Keratinocyte (primary cell): Measurements from ENCODE around the gene DAPK2. TPM values are rescaled to one million over a fixed set of nuclear protein-coding genes. Genes with fewer than 3 reads are reported as not detected.

ENCODE experiments used
- DNase-seq: peaks from one replicate; pipeline ENCODE4 v3.0.0-alpha.2; 2011; ENCODE audit warnings: low read depth, missing footprints, low spot score
- FAIRE-seq: peaks from 2 replicates; lab custom pipeline; 2011; peaks lifted over from hg19 to GRCh38; lab: Jason Lieb, UNC
- H2AFZ ChIP-seq: 2 replicates; pipeline ENCODE4 v1.6.0; 2012; ENCODE audit warnings: low read length, control low read depth, inconsistent platforms; ENCODE audit not compliant: control insufficient read depth
- H3K27ac ChIP-seq: 2 replicates; pipeline ENCODE4 v1.5.1; 2011; ENCODE audit warnings: low read length; ENCODE audit not compliant: control insufficient read depth, insufficient read depth
- H3K27me3 ChIP-seq: 3 replicates; pipeline ENCODE4 v1.6.0; 2011; ENCODE audit warnings: low read length; ENCODE audit not compliant: control insufficient read depth, insufficient read depth; ENCODE audit errors: extremely low read depth
- H3K36me3 ChIP-seq, 2 experiments: 2 replicates in 1 of 2; 3 replicates in 1 of 2; pipeline ENCODE4 v1.5.1; 2011; ENCODE audit warnings: low read length in 2 of 2, mild to moderate bottlenecking in 1 of 2; ENCODE audit not compliant: control insufficient read depth in 2 of 2, insufficient read depth in 2 of 2; ENCODE audit errors: extremely low read depth in 1 of 2
- H3K4me1 ChIP-seq: 3 replicates; pipeline ENCODE4 v1.5.1; 2011; ENCODE audit warnings: low read length; ENCODE audit not compliant: control insufficient read depth, insufficient read depth; ENCODE audit errors: extremely low read depth
- H3K4me2 ChIP-seq: 3 replicates; pipeline ENCODE4 v1.6.0; 2011; ENCODE audit warnings: low read depth, low read length; ENCODE audit not compliant: control insufficient read depth, insufficient read depth; ENCODE audit errors: extremely low read depth
- H3K4me3 ChIP-seq, 3 experiments: fragments of 200-600 bp in 1 of 3; sonication (generic) in 1 of 3; 2 replicates in 2 of 3; 3 replicates in 1 of 3; pipeline ENCODE4 v1.5.1; 2011 to 2016; ENCODE audit warnings: low read length in 3 of 3, mild to moderate bottlenecking in 3 of 3, control low read depth in 2 of 3, inconsistent platforms in 1 of 3, low read depth in 1 of 3, mixed read lengths in 1 of 3, mixed run types in 1 of 3, moderate library complexity in 1 of 3; ENCODE audit not compliant: control insufficient read depth in 2 of 3, insufficient read depth in 2 of 3; ENCODE audit errors: extremely low read depth in 1 of 3
- H3K79me2 ChIP-seq: 2 replicates; pipeline ENCODE4 v1.6.0; 2012; ENCODE audit warnings: low read length; ENCODE audit not compliant: control insufficient read depth, insufficient read depth
- H3K9ac ChIP-seq: 3 replicates; pipeline ENCODE4 v1.6.0; 2011; ENCODE audit warnings: low read length; ENCODE audit not compliant: control insufficient read depth, insufficient read depth; ENCODE audit errors: extremely low read depth
- H3K9me1 ChIP-seq: 3 replicates; pipeline ENCODE4 v1.6.0; 2011; ENCODE audit warnings: low read length; ENCODE audit not compliant: control insufficient read depth, insufficient read depth; ENCODE audit errors: extremely low read depth
- H3K9me3 ChIP-seq: 2 replicates; pipeline ENCODE4 v1.5.1; 2012; ENCODE audit warnings: low read depth, low read length; ENCODE audit not compliant: control insufficient read depth
- H4K20me1 ChIP-seq: 3 replicates; pipeline ENCODE4 v1.6.0; 2011; ENCODE audit warnings: low read length; ENCODE audit not compliant: control insufficient read depth, insufficient read depth; ENCODE audit errors: extremely low read depth
- EZH2 ChIP-seq: IDR thresholded peaks from one replicate; pipeline ENCODE4 v1.6.1; 2012; ENCODE audit warnings: inconsistent platforms, mild to moderate bottlenecking, low read length, moderate library complexity
- dilution Hi-C: fragments of 300-500 bp; cut with MboI; formaldehyde crosslinking; loops from one replicate; pipeline ENCODE4 v1.7.0; 2020; ENCODE audit warnings: low sequenced_read_pairs; ENCODE audit not compliant: extremely low pct_ligation_motif_present
- polyA plus RNA-seq, 5 experiments: library from polyadenylated mRNA; depleted of rRNA in 3 of 5; stranded (reverse) in 3 of 5; stranded (forward) in 1 of 5; unstranded in 1 of 5; fragments of >200 nt; gene quantifications; 1 replicate in 1 of 5; 2 replicates in 3 of 5; 3 replicates in 1 of 5; pipeline versions ENCODE4 v1.2.1 to v1.2.3, GENCODE V29; 2011 to 2012; ENCODE audit warnings: missing spikeins in 2 of 5, low read depth in 1 of 5, low replicate concordance in 1 of 5
- TF ChIP-seq, protein P1 (sequence below), 3 experiments: IDR thresholded peaks in 1 of 3; conservative IDR thresholded peaks in 1 of 3; optimal IDR thresholded peaks in 1 of 3; 2 replicates in 2 of 3; 3 replicates in 1 of 3; pipeline versions ENCODE3 to v1.5.1; 2011; ENCODE audit warnings: low read length in 3 of 3, mild to moderate bottlenecking in 3 of 3, moderate library complexity in 2 of 3, control low read depth in 1 of 3, inconsistent platforms in 1 of 3; ENCODE audit not compliant: insufficient read depth in 2 of 3; ENCODE audit errors: extremely low read depth in 1 of 3

DAPK2 gene
- polyA plus RNA-seq, 1 donor (not counting 4 experiments of a cell fraction or from before 2014, with no cell fraction given), result 1.4 TPM

DNA sequence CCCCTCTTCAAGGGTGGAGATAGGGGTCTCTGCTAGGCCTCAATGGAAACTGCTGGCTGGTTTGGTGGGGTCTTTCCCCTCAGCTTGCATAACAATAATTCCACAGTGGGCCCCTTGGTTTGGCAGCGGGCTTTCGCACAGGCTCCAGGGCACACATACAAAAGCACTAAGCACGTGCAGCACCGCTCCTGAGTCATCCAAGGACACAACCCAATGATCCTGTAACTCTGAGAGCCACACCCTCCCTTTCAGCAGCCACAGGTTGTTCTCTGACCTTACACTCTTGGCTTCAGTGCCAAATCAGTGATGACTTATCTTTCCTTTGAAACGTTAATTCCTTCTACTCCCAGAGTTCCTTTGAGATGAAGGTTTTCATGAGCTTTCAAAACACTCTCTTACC is 41.7 kb downstream of the DAPK2 start:
- dilution Hi-C loops, result no loop called here
- H3K4me1 ChIP-seq, result peaks cover 47% of the 10 kb centered on the region
- no peaks in the 10 kb centered on the region for H3K36me3 ChIP-seq
- no peak overlapping the region for H2AFZ ChIP-seq
- no peak overlapping the region for H3K4me3 ChIP-seq
- DNase-seq (peak; percentile 76), FAIRE-seq (peak; percentile 97)
- no peaks in the 10 kb centered on the region for H3K79me2 ChIP-seq
- no peaks in the 10 kb centered on the region for H4K20me1 ChIP-seq
- H3K27me3 ChIP-seq, result peaks cover 3% of the 10 kb centered on the region
- H3K27ac ChIP-seq, result peak overlapping the region; percentile 73
- H3K9me1 ChIP-seq, result peaks cover 5% of the 10 kb centered on the region
- TF ChIP-seq, protein P1, sequence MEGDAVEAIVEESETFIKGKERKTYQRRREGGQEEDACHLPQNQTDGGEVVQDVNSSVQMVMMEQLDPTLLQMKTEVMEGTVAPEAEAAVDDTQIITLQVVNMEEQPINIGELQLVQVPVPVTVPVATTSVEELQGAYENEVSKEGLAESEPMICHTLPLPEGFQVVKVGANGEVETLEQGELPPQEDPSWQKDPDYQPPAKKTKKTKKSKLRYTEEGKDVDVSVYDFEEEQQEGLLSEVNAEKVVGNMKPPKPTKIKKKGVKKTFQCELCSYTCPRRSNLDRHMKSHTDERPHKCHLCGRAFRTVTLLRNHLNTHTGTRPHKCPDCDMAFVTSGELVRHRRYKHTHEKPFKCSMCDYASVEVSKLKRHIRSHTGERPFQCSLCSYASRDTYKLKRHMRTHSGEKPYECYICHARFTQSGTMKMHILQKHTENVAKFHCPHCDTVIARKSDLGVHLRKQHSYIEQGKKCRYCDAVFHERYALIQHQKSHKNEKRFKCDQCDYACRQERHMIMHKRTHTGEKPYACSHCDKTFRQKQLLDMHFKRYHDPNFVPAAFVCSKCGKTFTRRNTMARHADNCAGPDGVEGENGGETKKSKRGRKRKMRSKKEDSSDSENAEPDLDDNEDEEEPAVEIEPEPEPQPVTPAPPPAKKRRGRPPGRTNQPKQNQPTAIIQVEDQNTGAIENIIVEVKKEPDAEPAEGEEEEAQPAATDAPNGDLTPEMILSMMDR (optimal IDR thresholded peaks at IDR 0.05 in 1 of 3, IDR thresholded peaks at IDR 0.05 in 1 of 3, conservative IDR thresholded peaks at IDR 0.05 in 1 of 3; ENCODE audit: extremely low read depth in 1 of 3, insufficient read depth in 2 of 3, low read length in 3 of 3), result no peak
- no peak for TF ChIP-seq EZH2
- no peaks in the 10 kb centered on the region for H3K9me3 ChIP-seq
- H3K4me2 ChIP-seq, result peak overlapping the region; percentile 49
- H3K9ac ChIP-seq, result peak overlapping the region; percentile 26

DNA sequence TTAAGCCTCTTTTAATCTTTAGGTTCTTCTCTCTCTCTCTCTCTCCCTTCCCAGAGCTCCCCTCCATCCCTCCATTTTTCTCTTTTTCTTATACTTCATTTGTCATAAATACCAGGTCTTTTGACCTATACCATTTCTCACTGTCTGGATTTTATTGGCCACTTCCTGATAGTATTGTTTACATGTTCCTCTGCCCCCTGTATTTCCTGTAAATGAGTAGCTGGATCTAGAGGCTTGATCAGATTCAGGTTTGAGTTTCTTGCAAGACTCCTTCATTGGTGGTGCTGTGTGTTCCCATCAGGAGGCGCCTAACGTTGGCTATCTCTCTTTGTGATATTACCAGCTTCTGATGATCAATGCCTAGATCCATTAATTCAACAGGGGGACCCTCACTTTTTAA is 42.2 kb downstream of the DAPK2 start:
- H3K4me2 ChIP-seq, result no peak overlapping the region
- H3K36me3 ChIP-seq, result no peaks in the 10 kb centered on the region
- no peaks in the 10 kb centered on the region for H3K9me3 ChIP-seq
- peaks cover 41% of the 10 kb centered on the region for H3K4me1 ChIP-seq
- dilution Hi-C loops, result no loop called here
- peaks cover 5% of the 10 kb centered on the region for H3K9me1 ChIP-seq
- H3K79me2 ChIP-seq, result no peaks in the 10 kb centered on the region
- TF ChIP-seq, protein P1 (optimal IDR thresholded peaks at IDR 0.05 in 1 of 3, IDR thresholded peaks at IDR 0.05 in 1 of 3, conservative IDR thresholded peaks at IDR 0.05 in 1 of 3; ENCODE audit: extremely low read depth in 1 of 3, insufficient read depth in 2 of 3, low read length in 3 of 3), result no peak
- TF ChIP-seq EZH2, result no peak
- peaks cover 5% of the 10 kb centered on the region for H3K27me3 ChIP-seq
- DNase-seq (no peak), FAIRE-seq (no peak)
- H3K9ac ChIP-seq, result peak overlapping the region; percentile 14
- no peaks in the 10 kb centered on the region for H4K20me1 ChIP-seq
- peak overlapping the region; percentile 28 for H3K27ac ChIP-seq
- no peak overlapping the region for H2AFZ ChIP-seq
- H3K4me3 ChIP-seq, result no peak overlapping the region
